GM12873 (cell line): ENCODE data around the gene COX4I1.

ENCODE experiments used
- TF ChIP-seq, protein P1 (sequence below): IDR thresholded peaks from 2 replicates; pipeline ENCODE4 v1.5.1; 2012; ENCODE audit warnings: low read depth, mild to moderate bottlenecking, moderate library complexity, low read length, control low read depth; ENCODE audit not compliant: insufficient read depth; ENCODE audit errors: missing control alignments

The COX4I1 gene

DNA sequence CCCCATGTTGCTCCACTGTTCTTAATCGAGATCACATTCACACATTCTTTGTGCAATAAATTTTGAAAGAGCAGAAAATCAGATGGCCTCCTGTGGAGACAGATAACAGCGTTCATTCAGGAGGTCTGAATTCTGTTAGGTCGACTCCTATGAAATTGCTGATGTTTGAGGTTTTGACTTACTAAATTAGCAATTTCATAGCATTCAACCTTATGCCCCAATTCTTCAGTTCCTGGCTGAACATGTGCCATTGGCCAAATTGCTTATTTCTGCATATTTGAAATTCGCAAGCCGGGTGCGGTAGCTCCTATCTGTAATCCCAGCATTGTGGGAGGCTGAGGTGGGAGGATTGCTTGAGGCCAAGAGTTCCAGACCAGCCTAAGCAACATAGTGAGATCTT lies 26.5 kb upstream of the COX4I1 start:
- TF ChIP-seq, protein P1, sequence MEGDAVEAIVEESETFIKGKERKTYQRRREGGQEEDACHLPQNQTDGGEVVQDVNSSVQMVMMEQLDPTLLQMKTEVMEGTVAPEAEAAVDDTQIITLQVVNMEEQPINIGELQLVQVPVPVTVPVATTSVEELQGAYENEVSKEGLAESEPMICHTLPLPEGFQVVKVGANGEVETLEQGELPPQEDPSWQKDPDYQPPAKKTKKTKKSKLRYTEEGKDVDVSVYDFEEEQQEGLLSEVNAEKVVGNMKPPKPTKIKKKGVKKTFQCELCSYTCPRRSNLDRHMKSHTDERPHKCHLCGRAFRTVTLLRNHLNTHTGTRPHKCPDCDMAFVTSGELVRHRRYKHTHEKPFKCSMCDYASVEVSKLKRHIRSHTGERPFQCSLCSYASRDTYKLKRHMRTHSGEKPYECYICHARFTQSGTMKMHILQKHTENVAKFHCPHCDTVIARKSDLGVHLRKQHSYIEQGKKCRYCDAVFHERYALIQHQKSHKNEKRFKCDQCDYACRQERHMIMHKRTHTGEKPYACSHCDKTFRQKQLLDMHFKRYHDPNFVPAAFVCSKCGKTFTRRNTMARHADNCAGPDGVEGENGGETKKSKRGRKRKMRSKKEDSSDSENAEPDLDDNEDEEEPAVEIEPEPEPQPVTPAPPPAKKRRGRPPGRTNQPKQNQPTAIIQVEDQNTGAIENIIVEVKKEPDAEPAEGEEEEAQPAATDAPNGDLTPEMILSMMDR, result no peak

DNA sequence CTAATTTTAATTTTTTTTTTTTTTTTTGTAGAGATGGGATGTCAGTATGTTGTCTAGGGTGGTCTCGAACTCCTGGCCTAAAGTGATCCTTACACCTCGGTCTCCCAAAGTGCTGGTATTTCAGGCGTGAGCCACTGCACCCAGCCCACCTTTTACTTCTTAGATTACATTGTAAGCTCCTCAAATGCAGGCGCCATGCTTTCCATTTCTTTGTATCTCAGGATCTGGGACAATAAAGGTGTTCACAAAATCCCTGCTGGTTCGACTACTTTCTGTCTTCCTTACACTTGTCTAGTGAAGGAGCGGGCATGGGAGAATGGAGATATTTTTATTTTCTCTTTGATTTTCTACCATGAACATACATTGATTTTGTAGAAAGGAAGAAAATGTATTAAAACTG lies 25.4 kb upstream of the COX4I1 start:
- TF ChIP-seq, protein P1, result no peak

- TF ChIP-seq, protein P1, result no peak
Observed at GRCh38 chr16:85774811-85775210, 24.7 kb upstream of the COX4I1 start.

- TF ChIP-seq, protein P1, result no peak
Observed at GRCh38 chr16:85777583-85778310, 21.7 kb upstream of the COX4I1 start.

DNA sequence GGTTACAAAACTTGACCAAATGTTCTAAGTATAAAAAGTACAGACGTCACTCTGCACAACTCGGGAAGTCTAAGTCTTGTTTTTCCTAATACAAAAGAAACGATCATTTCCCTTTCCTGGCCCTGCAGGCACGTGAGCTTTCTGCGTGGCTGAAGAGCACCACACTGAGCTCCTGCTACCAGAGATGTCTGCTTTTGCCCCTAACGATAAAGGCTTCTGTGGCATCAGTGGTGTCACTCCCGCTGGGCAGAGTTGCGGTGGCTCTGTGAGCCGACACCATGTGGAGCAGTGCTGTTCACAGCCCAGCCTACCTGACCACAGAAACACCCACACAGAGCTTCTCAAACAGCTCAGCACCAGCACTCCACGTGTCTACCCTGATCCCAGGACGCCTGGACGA lies 20.6 kb upstream of the COX4I1 start:
- TF ChIP-seq, protein P1, result no peak

- TF ChIP-seq, protein P1, result no peak
Observed at GRCh38 chr16:85780281-85780680, 19.2 kb upstream of the COX4I1 start.

DNA sequence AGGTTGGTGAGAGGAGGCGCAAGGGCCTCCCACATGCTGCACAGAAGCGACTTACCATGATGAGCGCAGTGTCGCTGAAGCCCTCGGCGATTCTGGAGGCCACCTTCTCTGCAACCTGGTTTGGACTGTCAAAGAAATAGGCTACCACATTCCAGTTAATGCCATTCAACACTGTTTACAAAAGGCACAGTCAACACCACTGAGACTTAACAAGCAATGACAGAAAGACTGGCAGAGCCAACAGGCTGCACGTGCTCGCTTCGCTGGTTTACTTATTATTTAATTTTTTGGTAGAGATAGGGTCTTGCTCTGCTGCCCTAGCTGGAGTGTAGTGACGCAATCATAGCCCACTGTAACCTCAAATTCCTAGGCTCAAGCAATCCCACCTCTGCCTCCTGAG lies 18.3 kb upstream of the COX4I1 start:
- TF ChIP-seq, protein P1, result no peak
